HCT116 (cell line): Measurements from ENCODE around the gene TMEM25.

Source experiments
- CTCF ChIP-seq, 3 experiments: fragments of 200-600 bp in 1 of 3; sonication (generic) in 1 of 3; IDR thresholded peaks in 2 of 3; conservative IDR thresholded peaks in 1 of 3; 2 replicates each; pipeline ENCODE4 v1.5.1; 2012 to 2017; ENCODE audit warnings: low read depth in 2 of 3, low read length in 2 of 3, antibody characterized with exemption in 1 of 3, borderline replicate concordance in 1 of 3, control low read depth in 1 of 3, mild to moderate bottlenecking in 1 of 3, mixed read lengths in 1 of 3, mixed run types in 1 of 3, moderate library complexity in 1 of 3; ENCODE audit not compliant: insufficient read depth in 1 of 3
- EZH2 ChIP-seq: fragments of 200-600 bp; sonication (generic); IDR thresholded peaks from 2 replicates; pipeline ENCODE4 v1.6.1; 2017; ENCODE audit warnings: antibody characterized with exemption, mixed run types
- FOSL1 ChIP-seq: IDR thresholded peaks from 2 replicates; pipeline ENCODE4 v1.6.1; 2012; ENCODE audit warnings: low read depth
- MAX ChIP-seq: IDR thresholded peaks from 2 replicates; pipeline ENCODE4 v1.6.1; 2012
- POLR2A ChIP-seq: IDR thresholded peaks from 2 replicates; pipeline ENCODE4 v1.7.0; 2011; ENCODE audit warnings: borderline replicate concordance; ENCODE audit not compliant: insufficient read depth, insufficient read length; ENCODE audit errors: extremely low read depth
- POLR2AphosphoS5 ChIP-seq: IDR thresholded peaks from 2 replicates; pipeline ENCODE4 v1.6.1; 2011; ENCODE audit warnings: mild to moderate bottlenecking, low read depth, low read length, moderate library complexity
- SIN3A ChIP-seq: IDR thresholded peaks from 2 replicates; pipeline ENCODE4 v1.6.1; 2012; ENCODE audit warnings: low read depth
- YY1 ChIP-seq: IDR thresholded peaks from 2 replicates; pipeline ENCODE4 v1.6.1; 2011; ENCODE audit warnings: low read length, low read depth, moderate library complexity, mild to moderate bottlenecking; ENCODE audit not compliant: insufficient replicate concordance; ENCODE audit errors: extremely low read depth
- ZNF274 ChIP-seq: fragments of 200-500 bp; sonication (Bioruptor generic); IDR thresholded peaks from 2 replicates; pipeline ENCODE4 v1.6.1; 2014; ENCODE audit warnings: mild to moderate bottlenecking, low read depth, low read length, inconsistent platforms

GRCh38 chr11:118488480-118489109 lies 42.4 kb upstream of the TMEM25 start:
- TF ChIP-seq EZH2: no peak
- TF ChIP-seq POLR2AphosphoS5: no peak
- TF ChIP-seq ZNF274: no peak
- TF ChIP-seq CTCF (IDR thresholded peaks at IDR 0.05 in 2 of 3, conservative IDR thresholded peaks at IDR 0.05 in 1 of 3; ENCODE audit: borderline replicate concordance in 1 of 3, insufficient read depth in 1 of 3, low read depth in 2 of 3, low read length in 2 of 3): peak; percentile 79 to 91 (median 83)
- TF ChIP-seq POLR2A: no peak
- no peak for TF ChIP-seq SIN3A
- no peak for TF ChIP-seq YY1
- no peak for TF ChIP-seq FOSL1
- no peak for TF ChIP-seq MAX
